ENCODE results near the gene MRPL40.

GRCh38 chr22:19464975-19465374, 32.6 kb downstream of the MRPL40 start:
- no peak for TF ChIP-seq CTCF (IDR thresholded peaks at IDR 0.05)
- no peak for TF ChIP-seq POLR2A (IDR thresholded peaks at IDR 0.05)
